Activated T-cell treated with anti-CD3 and anti-CD28 coated beads, Interleukin-2, amount 50 U/mL, for 48 hours (primary cell): Measurements from ENCODE around the gene EPDR1.
"Not testable (repeated sequence)": the region's sequence is repeated elsewhere in the genome, so short reads cannot be mapped to it uniquely, and the experiment has no call there.

ENCODE experiments used
- DNase-seq, 2 experiments: peaks; one replicate each; pipeline ENCODE4 v3.0.0-alpha.2; 2020

EPDR1 gene

GRCh38 chr7:37930226-37930948 is 9.9 kb downstream of the EPDR1 start:
- no peak for DNase-seq

GRCh38 chr7:37932543-37932942 is 12.1 kb downstream of the EPDR1 start:
- no peak for DNase-seq

GRCh38 chr7:37933018-37933566 is 12.7 kb downstream of the EPDR1 start:
- no peak for DNase-seq

- DNase-seq: no peak
These were observed 22.6 kb downstream of the EPDR1 start for GRCh38 chr7:37942934-37943610.

DNA sequence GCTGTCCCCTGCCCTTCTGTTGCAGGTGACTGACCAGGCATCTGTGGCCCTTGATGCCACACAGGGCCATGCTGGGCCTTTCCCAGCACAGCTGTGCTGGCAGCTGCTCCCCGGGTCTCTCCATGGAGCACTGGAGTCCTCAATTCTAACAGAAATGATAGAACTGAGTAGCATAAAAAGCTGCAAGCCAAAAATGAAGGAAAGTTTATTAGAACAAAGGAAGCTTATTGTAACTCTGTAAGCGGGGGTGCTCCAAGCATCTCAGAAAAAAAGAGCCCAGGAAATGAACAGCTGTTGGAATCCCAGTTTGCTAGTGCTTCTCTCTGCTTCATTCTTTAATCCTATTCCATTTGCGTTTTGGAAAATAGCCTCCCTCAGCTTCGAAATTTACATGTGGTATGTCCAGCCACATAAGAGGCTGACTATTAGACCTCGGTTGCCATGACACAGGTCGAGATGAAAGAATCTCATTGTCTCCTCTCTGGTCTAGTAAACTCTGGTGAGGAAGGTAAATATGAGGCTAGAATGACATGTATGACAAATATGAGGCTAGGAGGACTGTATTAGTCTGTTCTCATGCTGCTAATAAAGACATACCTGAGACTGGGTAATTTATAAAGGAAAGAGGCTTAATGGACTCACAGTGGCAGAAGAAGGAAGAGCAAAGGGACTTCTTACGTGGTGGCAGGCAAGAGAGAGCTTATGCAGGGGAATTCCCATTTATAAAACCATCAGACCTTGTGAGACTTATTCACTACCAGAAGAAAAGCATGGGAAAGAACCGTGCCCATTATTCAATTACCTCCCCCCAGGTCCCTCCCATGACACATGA is 23.7 kb downstream of the EPDR1 start:
- DNase-seq: no peak

- DNase-seq: no peak
These were observed 24.3 kb downstream of the EPDR1 start for GRCh38 chr7:37944737-37945054.

DNA sequence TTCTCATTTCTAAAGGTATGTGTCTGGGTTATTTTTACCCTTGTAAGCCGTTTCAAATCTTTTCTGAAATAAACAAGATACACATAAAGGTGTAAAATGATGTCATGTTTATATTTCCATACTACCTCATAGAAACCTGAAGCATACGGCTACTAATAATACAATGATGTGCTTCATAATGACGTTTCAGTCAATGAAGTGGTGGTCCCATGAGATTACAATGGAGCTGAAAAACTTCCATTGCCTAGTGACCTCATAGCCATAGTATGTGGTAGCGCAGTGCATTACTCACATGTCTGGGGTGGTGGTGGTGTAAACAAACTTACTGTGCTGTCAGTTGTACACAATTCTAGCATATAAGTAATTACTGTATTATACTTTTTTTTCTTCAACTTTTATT is 24.9 kb downstream of the EPDR1 start:
- no peak for DNase-seq

GRCh38 chr7:37947138-37947940 is 26.9 kb downstream of the EPDR1 start:
- DNase-seq: no peak

GRCh38 chr7:37947941-37948210 is 27.4 kb downstream of the EPDR1 start:
- no peak for DNase-seq

GRCh38 chr7:37952240-37952639 is 31.8 kb downstream of the EPDR1 start:
- no peak for DNase-seq

- not testable (repeated sequence) for DNase-seq
These were observed 33.8 kb downstream of the EPDR1 start for GRCh38 chr7:37954217-37954616.

- DNase-seq: no peak
These were observed 36.4 kb downstream of the EPDR1 start for GRCh38 chr7:37956791-37957190.

DNA sequence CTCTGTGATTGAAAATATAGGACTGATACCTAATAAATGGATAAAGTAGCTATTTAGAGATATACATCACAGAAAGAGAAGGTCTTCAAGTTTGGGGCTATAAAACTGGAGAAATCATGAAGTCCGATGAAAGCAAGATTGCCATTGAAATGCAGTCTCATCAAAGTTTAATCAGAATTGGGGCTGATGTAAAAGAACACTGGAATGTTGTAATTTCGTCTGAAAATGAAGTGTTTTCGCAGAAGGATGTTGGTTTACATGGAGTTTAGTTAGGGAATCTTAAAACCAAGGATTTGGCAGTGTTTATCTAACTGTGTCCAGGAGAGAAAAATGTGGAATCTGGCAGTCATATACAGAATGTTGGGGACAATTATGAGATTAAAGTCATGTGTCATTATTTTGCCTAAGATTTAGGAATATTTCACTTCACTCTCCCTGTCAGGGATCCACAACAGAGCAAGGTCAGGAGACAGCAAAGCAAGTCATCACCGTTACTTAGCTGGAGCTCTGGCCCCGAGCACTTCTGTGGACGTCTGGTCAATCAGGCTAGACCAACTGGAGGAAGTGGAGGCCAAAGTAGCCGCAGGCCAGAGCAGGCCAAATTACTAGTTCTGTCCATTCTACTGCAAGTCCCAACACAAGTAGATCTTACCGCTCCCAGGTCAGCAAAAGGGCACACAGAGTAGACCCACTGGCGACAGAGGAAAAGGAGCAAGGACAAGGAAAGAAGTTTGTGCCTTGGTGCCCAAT is 37.0 kb downstream of the EPDR1 start:
- DNase-seq: no peak

- no peak for DNase-seq
These were observed 40.0 kb downstream of the EPDR1 start for GRCh38 chr7:37960483-37960882.

- DNase-seq: no peak
These were observed 40.8 kb downstream of the EPDR1 start for GRCh38 chr7:37961251-37961650.

- no peak for DNase-seq
These were observed 43.8 kb downstream of the EPDR1 start for GRCh38 chr7:37964196-37964595.

DNA sequence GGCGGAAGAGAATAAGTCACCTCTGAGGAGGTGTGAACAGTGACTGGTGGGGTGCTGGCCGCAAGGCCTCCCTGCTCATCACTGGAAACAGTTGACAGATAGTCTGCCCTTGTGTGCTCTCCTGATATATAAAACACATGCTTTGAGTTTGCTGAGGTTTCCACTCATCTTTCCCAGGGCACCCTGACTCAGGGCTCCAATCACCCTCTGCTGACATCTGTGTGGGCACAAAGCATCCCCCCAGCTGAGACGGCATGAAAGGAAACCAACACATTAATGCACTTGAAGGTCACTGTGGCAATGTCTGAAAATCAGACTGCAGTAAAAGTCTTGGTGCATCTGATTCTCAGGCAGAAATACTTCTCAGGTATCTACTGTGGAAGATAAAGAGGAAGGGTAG is 49.8 kb downstream of the EPDR1 start:
- DNase-seq: no peak

GRCh38 chr7:37971491-37971890 is 51.1 kb downstream of the EPDR1 start:
- no peak for DNase-seq

DNA sequence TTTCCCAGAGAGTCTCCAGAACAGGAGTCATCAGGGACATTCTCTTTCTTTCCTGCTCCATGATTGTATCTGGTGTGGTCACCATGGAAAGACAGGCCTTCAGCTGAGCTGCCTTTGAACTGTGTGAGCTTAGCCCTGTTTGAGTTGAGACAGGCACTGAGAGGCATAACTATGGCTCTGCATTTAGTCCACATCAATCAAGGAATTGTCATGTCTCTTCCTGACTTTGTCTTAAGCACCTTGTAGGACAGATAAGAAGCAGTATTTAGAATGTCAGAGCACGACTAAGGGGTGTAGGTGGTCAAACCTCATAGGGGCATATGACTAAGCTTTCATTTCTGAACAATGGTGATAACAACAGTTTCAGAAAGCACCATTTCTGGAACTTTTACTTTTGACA is 53.5 kb downstream of the EPDR1 start:
- DNase-seq: no peak

DNA sequence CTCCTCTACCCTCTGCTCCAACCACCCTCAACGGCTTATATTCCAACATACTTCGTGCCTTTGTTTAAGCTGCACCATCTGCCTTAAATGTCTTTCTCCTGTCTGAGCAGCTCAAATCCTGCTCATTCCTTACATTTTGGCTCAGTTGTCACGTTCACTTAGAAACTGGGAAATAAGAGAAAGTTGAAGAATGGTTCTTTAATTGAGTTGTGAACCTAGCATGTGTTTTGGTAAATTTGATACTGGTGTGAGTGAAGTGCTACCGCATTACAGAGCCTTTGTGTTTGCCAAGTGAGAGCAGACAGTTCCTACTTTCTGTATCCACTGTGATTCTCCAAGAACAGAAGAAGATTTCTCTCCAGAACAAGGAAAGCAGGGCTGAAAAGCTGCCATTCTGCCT is 54.3 kb downstream of the EPDR1 start:
- no peak for DNase-seq

DNA sequence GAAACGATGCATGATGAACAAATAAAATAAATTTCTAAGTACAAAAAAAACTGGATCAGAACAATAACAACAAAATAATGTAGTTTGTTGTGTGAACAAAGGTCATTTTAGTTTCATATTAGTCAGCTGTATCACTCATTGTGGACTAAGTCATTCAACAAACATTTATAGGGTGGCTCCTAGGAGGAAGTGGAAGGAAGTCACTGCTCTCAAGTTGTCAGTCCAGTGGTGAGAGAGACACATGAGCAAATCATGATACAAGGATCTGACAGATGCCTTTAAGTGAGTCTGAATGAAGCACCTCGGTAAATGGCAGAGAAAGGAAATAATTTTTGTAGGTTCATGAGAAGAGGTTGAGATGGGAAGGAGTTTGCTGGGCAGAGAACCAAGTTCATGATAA is 56.8 kb downstream of the EPDR1 start:
- no peak for DNase-seq

GRCh38 chr7:37981664-37982063 is 61.2 kb downstream of the EPDR1 start:
- DNase-seq: no peak
